ENCODE data around the gene SEM1. TPM values are rescaled to one million over a fixed set of nuclear protein-coding genes. Genes with fewer than 3 reads are reported as not detected.
"Not testable (repeated sequence)": the region's sequence is repeated elsewhere in the genome, so short reads cannot be mapped to it uniquely, and the experiment has no call there.

The SEM1 gene
- 39.0 and 51.9 TPM in 2 replicates for total RNA-seq

DNA sequence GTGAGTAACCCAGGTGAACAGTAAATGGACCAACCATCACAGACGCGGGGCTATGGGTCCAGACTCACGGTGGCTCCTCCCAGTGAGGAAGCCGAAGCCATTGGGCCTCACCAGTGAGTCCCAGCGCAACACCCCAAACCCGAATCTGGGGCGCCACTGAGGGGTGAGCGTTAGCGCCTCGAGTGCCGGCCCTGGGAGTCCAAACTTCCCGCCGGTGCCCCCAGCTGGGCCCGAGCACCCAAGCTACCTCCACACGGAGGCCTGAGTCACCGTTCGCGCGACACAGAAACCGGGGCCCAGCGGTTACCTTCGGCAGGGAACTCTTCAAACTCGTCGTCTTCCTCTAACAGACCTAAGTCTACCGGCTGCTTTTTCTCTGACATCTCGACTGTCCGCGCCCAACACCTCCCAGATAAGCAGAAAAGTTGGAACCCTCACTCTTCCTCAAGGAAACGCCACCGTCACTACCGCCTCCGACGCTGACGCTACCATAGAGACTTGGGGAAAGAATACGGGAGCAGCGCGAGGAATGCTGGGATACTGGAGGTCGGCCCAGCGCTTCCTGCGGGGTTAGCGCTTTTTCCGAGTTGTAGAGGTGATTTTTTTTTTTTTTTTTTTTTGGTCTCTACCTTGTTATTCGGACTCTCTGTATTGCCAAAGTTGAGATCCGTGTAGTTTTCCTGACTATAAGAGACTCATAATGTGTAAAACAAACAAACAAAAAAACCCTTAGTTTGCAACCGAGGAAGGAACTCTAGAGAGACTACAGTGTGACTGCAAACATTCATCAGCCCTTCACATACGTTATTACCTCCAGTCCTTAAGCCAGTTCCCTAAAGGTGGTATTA, at the start of gene SEM1:
Gene SEM1 (minus strand): TSS at position 466 of the 848 bp plus-strand sequence. CDS start 83 bp downstream, at position 383.
- peak within 1 kb of the TSS; percentile 95 for H3K27ac Mint-ChIP-seq
- peak within 1 kb of the TSS; percentile 98 for H3K4me3 Mint-ChIP-seq (ENCODE audit: low read depth)
- intact Hi-C loops (cut with micrococcal nuclease), result loop anchor here (2.0 to 10.0 kb wide), 3 partner anchors 128 to 407 kb away; partner anchors contain the start of gene SDHAF3

DNA sequence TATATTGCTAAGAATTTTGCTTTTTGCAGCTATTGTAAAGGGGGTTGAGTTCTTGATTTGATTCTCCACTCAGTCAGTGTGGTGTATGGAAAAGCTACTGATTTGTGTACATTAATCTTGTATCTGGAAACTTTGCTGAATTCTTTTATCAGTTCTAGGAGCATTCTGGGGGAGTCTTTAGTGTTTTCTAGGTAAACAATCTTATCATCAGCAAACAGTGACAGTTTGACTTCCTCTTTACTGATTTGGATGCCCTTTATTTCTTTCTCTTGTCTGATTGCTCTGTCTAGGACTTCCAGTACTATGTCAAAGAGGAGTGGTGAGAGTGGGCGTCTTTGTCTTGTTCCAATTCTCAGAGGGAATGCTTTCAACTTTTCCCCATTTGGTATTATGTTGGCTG, 48.2 kb upstream of the SEM1 start:
- H3K4me1 Mint-ChIP-seq (ENCODE audit: low read depth); intact Hi-C loops (cut with micrococcal nuclease); H3K27me3 Mint-ChIP-seq (ENCODE audit: low read depth): not testable (repeated sequence)

More for the DNA sequence above, at the start of gene SEM1:
- peak; percentile 57 for DNase-seq (ENCODE audit: low spot score)
- Mint-ChIP-seq H3K36me3 (ENCODE audit: low read depth) (peaks cover 24% of the 10 kb centered on the region), H3K27me3 (ENCODE audit: low read depth) (no peaks in the 10 kb centered on the region), H3K4me1 (ENCODE audit: low read depth) (peaks cover 15% of the 10 kb centered on the region), H3K9me3 (peaks cover 27% of the 10 kb centered on the region)

GRCh38 chr7:96747418-96747940, 37.8 kb upstream of the SEM1 start:
- Mint-ChIP-seq H3K36me3 (ENCODE audit: low read depth) (no peaks in the 10 kb centered on the region), H3K27ac (no peak overlapping the region), H3K4me1 (ENCODE audit: low read depth) (no peaks in the 10 kb centered on the region), H3K27me3 (ENCODE audit: low read depth) (peaks cover 8% of the 10 kb centered on the region), H3K9me3 (no peaks in the 10 kb centered on the region), H3K4me3 (ENCODE audit: low read depth) (no peak overlapping the region)
- DNase-seq (ENCODE audit: low spot score), result no peak
- intact Hi-C loops (cut with micrococcal nuclease), result no loop called here

More for the DNA sequence above, 48.2 kb upstream of the SEM1 start:
- not testable (repeated sequence) for DNase-seq (ENCODE audit: low spot score); H3K36me3 Mint-ChIP-seq (ENCODE audit: low read depth); H3K4me3 Mint-ChIP-seq (ENCODE audit: low read depth); H3K9me3 Mint-ChIP-seq; H3K27ac Mint-ChIP-seq

DNA sequence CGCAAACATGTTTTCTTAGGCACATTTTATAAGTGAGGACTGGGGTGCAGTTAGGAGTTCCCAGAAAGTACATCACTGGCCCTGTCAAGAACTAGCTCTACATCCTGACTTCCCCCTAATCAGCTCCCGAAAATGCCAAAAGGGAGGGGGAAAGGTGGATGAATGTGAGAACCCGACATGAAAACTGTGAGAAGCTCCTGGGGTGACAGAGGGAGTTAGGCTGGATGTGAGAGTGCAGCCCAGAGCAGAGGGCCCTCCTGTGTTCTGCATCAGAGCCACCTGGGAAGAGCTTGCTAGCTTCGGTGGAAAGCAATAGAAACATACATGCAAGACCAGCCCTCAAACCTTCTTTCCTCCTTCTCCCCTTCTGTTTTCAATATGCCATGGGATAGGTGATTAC, 30.5 kb upstream of the SEM1 start:
- Mint-ChIP-seq H3K27ac (no peak overlapping the region), H3K36me3 (ENCODE audit: low read depth) (no peaks in the 10 kb centered on the region), H3K27me3 (ENCODE audit: low read depth) (peaks cover 19% of the 10 kb centered on the region), H3K4me3 (ENCODE audit: low read depth) (no peak overlapping the region), H3K9me3 (no peaks in the 10 kb centered on the region), H3K4me1 (ENCODE audit: low read depth) (no peaks in the 10 kb centered on the region)
- intact Hi-C loops (cut with micrococcal nuclease), result no loop called here
- no peak for DNase-seq (ENCODE audit: low spot score)

DNA sequence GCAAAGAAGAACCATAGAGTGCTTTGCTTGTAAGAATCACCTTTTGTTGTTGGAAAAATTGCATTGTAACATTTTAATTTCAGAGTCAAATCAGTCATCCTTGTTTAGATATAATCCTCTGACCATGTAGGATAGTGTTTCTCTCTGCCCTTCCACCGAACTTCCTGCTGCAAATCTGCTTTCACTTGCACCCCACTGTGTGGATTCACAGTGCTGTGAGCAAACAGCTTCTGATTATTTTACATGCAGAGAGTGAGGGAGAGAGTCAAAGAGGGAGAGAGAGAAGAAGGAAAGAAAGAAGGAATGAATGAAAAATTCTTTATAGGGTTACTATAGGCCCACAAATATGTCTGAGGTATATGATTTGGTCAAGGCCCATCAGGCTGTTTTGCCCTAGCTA, 30.0 kb upstream of the SEM1 start:
- no peak overlapping the region for H3K4me3 Mint-ChIP-seq (ENCODE audit: low read depth)
- no peaks in the 10 kb centered on the region for H3K9me3 Mint-ChIP-seq
- intact Hi-C loops (cut with micrococcal nuclease), result no loop called here
- H3K27me3 Mint-ChIP-seq (ENCODE audit: low read depth), result peaks cover 19% of the 10 kb centered on the region
- no peak for DNase-seq (ENCODE audit: low spot score)
- H3K27ac Mint-ChIP-seq, result no peak overlapping the region
- H3K4me1 Mint-ChIP-seq (ENCODE audit: low read depth), result no peaks in the 10 kb centered on the region
- H3K36me3 Mint-ChIP-seq (ENCODE audit: low read depth), result no peaks in the 10 kb centered on the region

GRCh38 chr7:96739167-96739566, 29.5 kb upstream of the SEM1 start:
- H3K9me3 Mint-ChIP-seq, result no peaks in the 10 kb centered on the region
- no peaks in the 10 kb centered on the region for H3K36me3 Mint-ChIP-seq (ENCODE audit: low read depth)
- DNase-seq (ENCODE audit: low spot score), result no peak
- no peaks in the 10 kb centered on the region for H3K4me1 Mint-ChIP-seq (ENCODE audit: low read depth)
- H3K4me3 Mint-ChIP-seq (ENCODE audit: low read depth), result no peak overlapping the region
- intact Hi-C loops (cut with micrococcal nuclease), result no loop called here
- peaks cover 17% of the 10 kb centered on the region for H3K27me3 Mint-ChIP-seq (ENCODE audit: low read depth)
- H3K27ac Mint-ChIP-seq, result no peak overlapping the region

GRCh38 chr7:96738705-96739104, 29.1 kb upstream of the SEM1 start:
- Mint-ChIP-seq H3K4me3 (ENCODE audit: low read depth) (no peak overlapping the region), H3K27ac (no peak overlapping the region)

DNA sequence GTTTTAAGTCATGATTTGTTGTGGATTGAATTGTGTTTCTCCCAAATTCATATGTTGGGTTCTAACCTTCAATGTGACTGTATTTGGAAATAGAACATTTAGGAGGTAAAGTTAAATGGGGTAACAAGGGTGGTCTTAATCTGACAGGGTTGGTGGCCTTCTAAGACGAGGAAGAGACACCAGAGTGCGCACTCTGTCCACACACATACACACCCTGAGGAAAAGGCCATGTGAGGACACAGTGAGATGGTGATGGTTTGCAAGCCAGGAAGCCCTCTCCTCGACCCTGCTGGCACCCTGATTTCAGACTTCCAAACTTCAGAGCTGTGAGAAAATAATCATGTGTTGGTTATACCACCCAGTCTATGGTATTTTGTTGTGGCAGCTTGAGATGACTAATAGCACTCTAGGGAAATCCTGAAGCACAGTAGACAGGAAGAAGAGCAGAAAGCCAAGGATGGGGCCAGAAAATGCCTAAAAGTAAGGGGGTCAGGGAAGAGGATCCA, 28.0 kb upstream of the SEM1 start:
- DNase-seq (ENCODE audit: low spot score), result no peak
- no peak overlapping the region for H3K4me3 Mint-ChIP-seq (ENCODE audit: low read depth)
- peaks cover 13% of the 10 kb centered on the region for H3K27me3 Mint-ChIP-seq (ENCODE audit: low read depth)
- H3K36me3 Mint-ChIP-seq (ENCODE audit: low read depth), result no peaks in the 10 kb centered on the region
- intact Hi-C loops (cut with micrococcal nuclease), result no loop called here
- no peaks in the 10 kb centered on the region for H3K4me1 Mint-ChIP-seq (ENCODE audit: low read depth)
- H3K9me3 Mint-ChIP-seq, result no peaks in the 10 kb centered on the region
- H3K27ac Mint-ChIP-seq, result no peak overlapping the region

More at GRCh38 chr7:96738705-96739104, 29.1 kb upstream of the SEM1 start:
- no peak for DNase-seq (ENCODE audit: low spot score)
- Mint-ChIP-seq H3K9me3 (no peaks in the 10 kb centered on the region), H3K27me3 (ENCODE audit: low read depth) (peaks cover 17% of the 10 kb centered on the region), H3K4me1 (ENCODE audit: low read depth) (no peaks in the 10 kb centered on the region), H3K36me3 (ENCODE audit: low read depth) (no peaks in the 10 kb centered on the region)
- intact Hi-C loops (cut with micrococcal nuclease), result no loop called here

DNA sequence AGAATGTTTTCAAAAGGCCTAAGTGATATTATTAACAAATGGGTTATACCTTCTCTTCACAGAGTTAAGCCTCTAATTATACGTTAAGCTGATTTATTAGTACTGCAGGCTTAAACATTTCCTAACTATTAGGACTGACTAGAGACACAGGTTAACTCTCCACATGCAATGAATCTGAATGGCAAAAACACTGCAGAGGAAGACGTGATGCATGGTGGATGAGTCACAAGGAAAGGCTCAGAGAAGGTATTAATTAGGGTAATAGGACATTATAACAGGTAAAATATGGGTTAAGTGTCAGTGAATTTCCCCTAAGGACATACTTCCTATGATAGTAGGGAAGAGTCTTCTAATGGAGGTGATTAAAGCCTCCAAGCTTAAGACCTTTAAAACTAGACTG, 24.7 kb upstream of the SEM1 start:
- H3K27me3 Mint-ChIP-seq (ENCODE audit: low read depth), result peaks cover 2% of the 10 kb centered on the region
- no peak for DNase-seq (ENCODE audit: low spot score)
- no peaks in the 10 kb centered on the region for H3K36me3 Mint-ChIP-seq (ENCODE audit: low read depth)
- no peaks in the 10 kb centered on the region for H3K9me3 Mint-ChIP-seq
- no peak overlapping the region for H3K27ac Mint-ChIP-seq
- H3K4me3 Mint-ChIP-seq (ENCODE audit: low read depth), result no peak overlapping the region
- intact Hi-C loops (cut with micrococcal nuclease), result no loop called here
- no peaks in the 10 kb centered on the region for H3K4me1 Mint-ChIP-seq (ENCODE audit: low read depth)

- intact Hi-C loops (cut with micrococcal nuclease), result no loop called here
- Mint-ChIP-seq H3K4me3 (ENCODE audit: low read depth) (no peak overlapping the region), H3K27me3 (ENCODE audit: low read depth) (peaks cover 2% of the 10 kb centered on the region), H3K27ac (no peak overlapping the region), H3K4me1 (ENCODE audit: low read depth) (no peaks in the 10 kb centered on the region), H3K9me3 (no peaks in the 10 kb centered on the region), H3K36me3 (ENCODE audit: low read depth) (no peaks in the 10 kb centered on the region)
- DNase-seq (ENCODE audit: low spot score), result no peak
These were observed 20.2 kb upstream of the SEM1 start for GRCh38 chr7:96729820-96730219.

DNA sequence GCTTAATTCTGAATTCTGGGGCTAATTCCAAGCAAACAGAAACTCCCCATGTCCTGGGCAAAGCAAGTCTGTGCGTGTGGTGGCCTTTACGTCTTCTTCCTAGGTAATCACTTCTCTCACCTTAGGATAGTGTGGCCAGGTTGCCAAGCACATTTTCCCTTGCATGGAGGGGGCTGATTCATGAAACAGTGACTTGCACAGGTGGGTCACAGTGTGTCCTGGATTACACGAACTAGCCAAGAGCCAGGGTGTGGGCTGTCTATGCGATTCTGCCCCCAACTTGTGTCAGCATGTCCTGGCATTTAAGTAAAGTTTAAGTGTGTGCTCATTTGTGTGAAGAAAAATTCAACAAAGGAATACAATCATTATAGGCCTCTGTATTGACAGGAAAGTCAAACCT, 18.5 kb upstream of the SEM1 start:
- intact Hi-C loops (cut with micrococcal nuclease), result no loop called here
- Mint-ChIP-seq H3K36me3 (ENCODE audit: low read depth) (no peaks in the 10 kb centered on the region), H3K4me1 (ENCODE audit: low read depth) (no peaks in the 10 kb centered on the region), H3K27ac (no peak overlapping the region), H3K27me3 (ENCODE audit: low read depth) (peaks cover 8% of the 10 kb centered on the region), H3K4me3 (ENCODE audit: low read depth) (no peak overlapping the region), H3K9me3 (no peaks in the 10 kb centered on the region)
- no peak for DNase-seq (ENCODE audit: low spot score)

DNA sequence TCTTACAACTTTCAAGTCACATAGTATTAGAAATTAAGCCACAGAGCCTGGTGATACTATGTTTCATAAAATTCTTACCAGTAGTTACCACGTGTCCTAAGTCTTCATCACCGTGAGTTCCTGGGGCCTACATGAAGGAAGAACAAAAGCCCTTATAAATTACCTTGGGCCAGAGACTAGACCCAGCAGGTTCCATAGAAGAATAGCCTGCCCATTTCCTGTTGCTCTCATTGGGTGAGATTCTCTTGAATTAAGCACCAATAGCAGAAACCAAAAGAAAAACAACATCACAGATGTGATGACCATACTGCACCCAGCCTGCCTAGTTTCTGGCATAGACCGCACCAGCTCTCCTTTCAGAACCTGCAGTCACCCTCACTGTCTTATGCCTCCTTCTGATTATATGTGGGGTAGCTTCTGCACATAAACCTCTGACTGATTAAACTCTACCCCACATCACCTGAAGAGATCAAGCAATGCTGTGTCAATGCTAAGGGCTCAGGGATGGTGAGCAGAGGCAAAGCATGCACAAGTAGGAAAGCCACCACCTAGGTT, 18.0 kb upstream of the SEM1 start:
- peaks cover 8% of the 10 kb centered on the region for H3K27me3 Mint-ChIP-seq (ENCODE audit: low read depth)
- no peak overlapping the region for H3K27ac Mint-ChIP-seq
- H3K36me3 Mint-ChIP-seq (ENCODE audit: low read depth), result no peaks in the 10 kb centered on the region
- intact Hi-C loops (cut with micrococcal nuclease), result no loop called here
- no peak for DNase-seq (ENCODE audit: low spot score)
- no peaks in the 10 kb centered on the region for H3K9me3 Mint-ChIP-seq
- no peaks in the 10 kb centered on the region for H3K4me1 Mint-ChIP-seq (ENCODE audit: low read depth)
- H3K4me3 Mint-ChIP-seq (ENCODE audit: low read depth), result no peak overlapping the region

- intact Hi-C loops (cut with micrococcal nuclease), result no loop called here
- Mint-ChIP-seq H3K4me3 (ENCODE audit: low read depth) (no peak overlapping the region), H3K4me1 (ENCODE audit: low read depth) (no peaks in the 10 kb centered on the region), H3K9me3 (no peaks in the 10 kb centered on the region), H3K36me3 (ENCODE audit: low read depth) (no peaks in the 10 kb centered on the region), H3K27me3 (ENCODE audit: low read depth) (peaks cover 28% of the 10 kb centered on the region), H3K27ac (no peak overlapping the region)
- DNase-seq (ENCODE audit: low spot score), result no peak
These were observed 14.0 kb upstream of the SEM1 start for GRCh38 chr7:96723622-96724021.

All from activated T-helper 2 cell treated with anti-CD3 and anti-CD28 coated beads, Interferon-gamma antibody, Interleukin-2, Interleukin-4, amounts not matched to agents 10 μg/mL and 5 μg/mL and 100 μg/mL, durations not matched to agents 14 hours and 24 hours and 36 hours (primary cell).